ENCODE results near the gene PKP2.

Gene PKP2

GRCh38 chr12:32754111-32754510 lies 142.5 kb downstream of the PKP2 start:
- no peak for DNase-seq (ENCODE audit: low spot score)

- DNase-seq (ENCODE audit: low spot score), result no peak
These were observed 143.0 kb downstream of the PKP2 start for GRCh38 chr12:32753605-32754004.

GRCh38 chr12:32743264-32743663 lies 153.3 kb downstream of the PKP2 start:
- no peak for DNase-seq (ENCODE audit: low spot score)

DNA sequence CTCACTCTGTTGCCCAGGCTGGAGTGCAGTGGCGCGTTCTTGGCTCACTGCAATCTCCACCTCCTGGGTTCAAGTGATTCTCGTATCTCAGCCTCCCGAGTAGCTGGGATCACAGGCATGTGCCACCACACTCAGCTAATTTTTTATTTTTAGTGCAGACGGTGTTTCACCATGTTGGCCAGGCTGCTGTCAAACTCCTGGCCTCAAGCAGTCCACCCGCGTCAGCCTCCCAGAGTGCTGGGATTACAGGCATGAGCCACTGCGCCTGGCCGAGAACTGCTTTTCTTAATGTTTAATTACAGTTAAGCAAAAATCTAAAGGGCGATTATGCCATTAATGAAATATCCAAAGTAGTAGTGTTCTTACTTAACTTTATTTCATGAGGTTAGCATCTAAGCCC lies 154.4 kb downstream of the PKP2 start:
- DNase-seq (ENCODE audit: low spot score), result no peak
